Peyer's patch (tissue), 4 donors: ENCODE results near the gene SLMAP. TPM values are rescaled to one million over a fixed set of nuclear protein-coding genes. Genes with fewer than 3 reads are reported as not detected.
"Not testable (repeated sequence)": the region's sequence is repeated elsewhere in the genome, so short reads cannot be mapped to it uniquely, and the experiment has no call there.

Experiments used
- DNase-seq, 3 donors: peaks; one replicate each; pipeline ENCODE4 v3.0.0-alpha.2; 2017 to 2019
- H3K27ac ChIP-seq, 4 donors: fragments of 200-600 bp; sonication (generic); one replicate each; pipeline ENCODE4 v1.5.1; 2016 to 2019
- H3K27me3 ChIP-seq, 2 donors: fragments of 200-600 bp; sonication (generic); one replicate each; pipeline ENCODE4 v1.5.1; 2019
- H3K36me3 ChIP-seq, 3 donors: fragments of 200-600 bp; sonication (generic); one replicate each; pipeline ENCODE4 v1.5.1; 2016 to 2019
- H3K4me1 ChIP-seq, 4 donors: fragments of 200-600 bp; sonication (generic); one replicate each; pipeline ENCODE4 v1.5.1; 2016 to 2019
- H3K4me3 ChIP-seq, 4 donors: fragments of 200-600 bp; sonication (generic); 1 replicate in 3 of 4; 2 replicates in 1 of 4; pipeline ENCODE4 v1.5.1; 2016 to 2019; ENCODE audit warnings: mild to moderate bottlenecking in 1 of 4
- H3K9me3 ChIP-seq, 4 donors: fragments of 200-600 bp; sonication (generic); one replicate each; pipeline ENCODE4 v1.5.1; 2016 to 2019; ENCODE audit warnings: mild to moderate bottlenecking in 1 of 4
- CTCF ChIP-seq, 6 experiments: fragments of 450-650 bp in 4 of 6; fragments of 200-600 bp in 2 of 6; sonication (generic) in 1 of 6; IDR thresholded peaks; one replicate each; pipeline ENCODE4 v1.5.1; 2017 to 2019; ENCODE audit warnings: antibody characterized with exemption in 6 of 6, mild to moderate bottlenecking in 3 of 6, moderate library complexity in 1 of 6
- POLR2A ChIP-seq, 2 donors: fragments of 450-650 bp; IDR thresholded peaks; one replicate each; pipeline ENCODE4 v1.5.1; 2017; ENCODE audit warnings: antibody characterized with exemption in 2 of 2, mild to moderate bottlenecking in 2 of 2, moderate library complexity in 2 of 2
- total RNA-seq, 4 donors: library from RNA; depleted of rRNA; stranded (reverse); fragments of >200 nt; gene quantifications; one replicate each; pipeline ENCODE4 v1.1.0, GENCODE V29; 2016

Gene SLMAP
- total RNA-seq, 4 donors from 2014 or later = 80.8 to 215 (median 94.4) TPM

DNA sequence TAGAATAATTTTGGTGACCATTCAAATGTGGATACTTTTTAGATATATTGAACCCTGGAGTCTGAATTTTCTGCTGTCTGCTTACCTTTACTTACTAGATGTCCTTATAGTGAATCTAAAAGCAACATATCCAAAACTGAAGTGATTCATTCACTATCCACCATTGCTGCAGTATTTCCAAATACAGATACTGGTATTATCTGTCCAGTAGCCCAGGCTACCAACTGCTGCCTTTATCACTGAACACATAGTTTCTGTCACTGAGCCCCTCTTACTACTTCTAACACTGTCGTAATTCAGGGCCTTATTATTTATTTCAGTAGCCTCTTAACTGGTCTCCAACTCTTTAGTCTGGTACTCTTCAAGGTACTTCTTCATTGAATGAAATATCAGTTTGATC, 49.2 kb downstream of the SLMAP start:
- TF ChIP-seq CTCF (IDR thresholded peaks at IDR 0.05) (no peak), POLR2A (IDR thresholded peaks at IDR 0.05) (no peak)
- no peaks in the 10 kb centered on the region for H3K9me3 ChIP-seq
- no peak overlapping the region for H3K4me3 ChIP-seq
- peak overlapping the region in 1 of 4 donors; percentile 0 for H3K27ac ChIP-seq
- H3K4me1 ChIP-seq = peaks cover 0 to 21% (median 1%) of the 10 kb centered on the region in 4 donors
- no peaks in the 10 kb centered on the region for H3K36me3 ChIP-seq
- no peak for DNase-seq
- H3K27me3 ChIP-seq = no peaks in the 10 kb centered on the region

GRCh38 chr3:57805674-57806073, 49.6 kb downstream of the SLMAP start:
- Histone ChIP-seq H3K27ac (peak overlapping the region in 1 of 4 donors; percentile 0), H3K36me3 (no peaks in the 10 kb centered on the region), H3K9me3 (no peaks in the 10 kb centered on the region), H3K4me3 (no peak overlapping the region), H3K27me3 (no peaks in the 10 kb centered on the region), H3K4me1 (peaks cover 0 to 21% (median 1%) of the 10 kb centered on the region in 4 donors)
- DNase-seq = peak in 1 of 3 donors; percentile 59
- TF ChIP-seq POLR2A (IDR thresholded peaks at IDR 0.05) (no peak), CTCF (IDR thresholded peaks at IDR 0.05) (no peak)

- DNase-seq, H3K27me3 ChIP-seq, H3K4me3 ChIP-seq, H3K9me3 ChIP-seq, H3K36me3 ChIP-seq, H3K27ac ChIP-seq: not testable (repeated sequence)
- H3K4me1 ChIP-seq = peaks cover 0 to 20% (median 1%) of the 10 kb centered on the region in 4 donors
Observed at GRCh38 chr3:57806195-57806594, 50.1 kb downstream of the SLMAP start.

GRCh38 chr3:57808961-57809608, 53.0 kb downstream of the SLMAP start:
- no peaks in the 10 kb centered on the region for H3K36me3 ChIP-seq
- H3K27ac ChIP-seq = no peak overlapping the region
- no peaks in the 10 kb centered on the region for H3K27me3 ChIP-seq
- TF ChIP-seq POLR2A (IDR thresholded peaks at IDR 0.05) (no peak), CTCF (IDR thresholded peaks at IDR 0.05) (no peak)
- no peaks in the 10 kb centered on the region for H3K9me3 ChIP-seq
- H3K4me3 ChIP-seq = no peak overlapping the region
- DNase-seq = no peak
- H3K4me1 ChIP-seq = peaks cover 0 to 5% (median 0%) of the 10 kb centered on the region in 4 donors

GRCh38 chr3:57809609-57809968, 53.5 kb downstream of the SLMAP start:
- H3K27ac ChIP-seq = no peak overlapping the region
- no peaks in the 10 kb centered on the region for H3K9me3 ChIP-seq
- TF ChIP-seq CTCF (IDR thresholded peaks at IDR 0.05) = no peak
- no peak for TF ChIP-seq POLR2A (IDR thresholded peaks at IDR 0.05)
- H3K4me3 ChIP-seq = no peak overlapping the region
- no peaks in the 10 kb centered on the region for H3K27me3 ChIP-seq
- DNase-seq = no peak
- H3K4me1 ChIP-seq = peaks cover 0 to 5% (median 0%) of the 10 kb centered on the region in 4 donors
- no peaks in the 10 kb centered on the region for H3K36me3 ChIP-seq

DNA sequence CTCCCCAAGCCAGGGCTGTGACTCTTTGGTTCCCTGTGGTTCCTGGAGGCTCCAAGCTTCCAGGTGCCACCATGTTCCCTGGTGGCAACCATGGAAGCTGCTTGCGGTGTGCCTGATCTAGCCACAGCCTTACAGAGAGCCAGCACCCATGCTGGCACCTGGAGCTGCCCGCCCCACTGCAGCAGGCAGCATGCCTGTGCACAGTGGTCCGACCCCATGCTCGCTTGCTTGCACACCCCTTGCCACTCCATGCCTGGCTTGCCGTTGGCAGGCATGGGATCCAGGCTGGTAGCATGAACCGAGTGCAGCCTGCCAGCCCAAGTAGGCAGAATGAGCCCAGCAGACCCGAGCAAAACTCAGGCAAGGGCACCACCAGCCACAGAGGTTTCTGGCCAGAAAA, 53.9 kb downstream of the SLMAP start:
- no peak for DNase-seq
- no peak overlapping the region for H3K4me3 ChIP-seq
- no peaks in the 10 kb centered on the region for H3K36me3 ChIP-seq
- H3K9me3 ChIP-seq = no peaks in the 10 kb centered on the region
- peaks cover 0 to 5% (median 0%) of the 10 kb centered on the region in 4 donors for H3K4me1 ChIP-seq
- no peak for TF ChIP-seq POLR2A (IDR thresholded peaks at IDR 0.05)
- no peak for TF ChIP-seq CTCF (IDR thresholded peaks at IDR 0.05)
- H3K27me3 ChIP-seq = no peaks in the 10 kb centered on the region
- no peak overlapping the region for H3K27ac ChIP-seq
